Cardiac muscle cell (in vitro differentiated cells and primary cell): ENCODE data around the gene C10orf71. TPM values are rescaled to one million over a fixed set of nuclear protein-coding genes. Genes with fewer than 3 reads are reported as not detected.

Experiments used
- DNase-seq, 2 donors: peaks; one replicate each; pipeline versions ENCODE4 v3.0.0 to v3.0.0-alpha.2; 2010 to 2017; ENCODE audit warnings: low read depth in 1 of 2, low spot score in 1 of 2
- H3K27ac ChIP-seq: fragments of 200-600 bp; sonication (generic); 2 replicates; pipeline ENCODE4 v1.5.1; 2016
- H3K27me3 ChIP-seq: fragments of 200-600 bp; sonication (generic); 2 replicates; pipeline ENCODE4 v1.6.0; 2016; ENCODE audit warnings: control low read depth
- H3K36me3 ChIP-seq: fragments of 200-600 bp; sonication (generic); 2 replicates; pipeline ENCODE4 v1.5.1; 2016; ENCODE audit warnings: control low read depth
- H3K4me1 ChIP-seq: fragments of 200-600 bp; sonication (generic); 2 replicates; pipeline ENCODE4 v1.8.1; 2017; ENCODE audit warnings: low read depth, mild to moderate bottlenecking, mixed run types
- H3K4me3 ChIP-seq: fragments of 200-600 bp; sonication (generic); 2 replicates; pipeline ENCODE4 v1.5.1; 2016; ENCODE audit warnings: mild to moderate bottlenecking
- H3K9me3 ChIP-seq: fragments of 200-600 bp; sonication (generic); 2 replicates; pipeline ENCODE4 v1.5.1; 2017; ENCODE audit warnings: low read depth, mild to moderate bottlenecking, control low read depth
- polyA plus RNA-seq: library from polyadenylated mRNA; unstranded; fragments of >200 nt; fragmentation: Nextera tagmentation; extraction: Ambion mirVana; gene quantifications from 2 replicates; pipeline ENCODE4 v1.2.1, GENCODE V29; 2016
- total RNA-seq: library from RNA; depleted of rRNA; stranded (reverse); fragments of >200 nt; gene quantifications from 2 replicates; pipeline ENCODE4 v1.2.3, GENCODE V29; 2016
- TF ChIP-seq, protein P1 (sequence below): IDR thresholded peaks from 2 replicates; pipeline ENCODE4 v1.5.1; 2012; ENCODE audit warnings: low read depth, mild to moderate bottlenecking, low read length

Gene C10orf71
- total and polyA plus RNA-seq, 2 experiments from 2014 or later = 4.0 to 10.2 TPM

DNA sequence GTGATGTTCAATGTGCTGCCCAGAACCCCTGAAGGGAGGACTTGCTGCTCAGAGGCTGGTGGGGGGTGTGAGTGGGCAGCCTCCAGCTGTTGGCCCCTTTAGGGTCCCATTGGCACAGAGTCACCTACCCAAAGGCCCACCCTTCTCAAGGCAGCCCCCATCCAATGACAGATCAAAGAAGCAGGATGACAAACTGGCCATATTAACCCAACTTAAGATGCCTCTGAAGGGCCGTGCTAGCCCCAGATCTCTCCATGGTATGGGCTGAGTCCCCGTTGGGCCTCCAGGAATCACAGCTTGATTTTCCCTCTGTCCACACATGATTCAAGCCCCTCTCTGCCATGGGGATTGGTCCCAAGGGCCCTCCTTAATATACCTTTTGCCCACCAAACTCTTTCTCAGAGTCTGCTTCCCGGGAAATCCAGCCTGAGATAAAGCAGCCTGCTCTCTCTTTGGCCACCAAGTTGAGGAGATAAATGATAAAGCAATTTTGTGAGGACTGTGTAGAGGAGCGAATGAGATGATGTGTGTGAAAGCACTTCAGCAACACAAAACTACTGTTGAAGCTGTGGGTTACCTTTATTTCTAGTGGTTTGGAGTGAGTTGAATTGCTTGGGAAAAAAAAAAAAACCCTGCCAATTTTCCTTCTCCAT is 38.2 kb upstream of the C10orf71 start:
- H3K36me3 ChIP-seq = no peaks in the 10 kb centered on the region
- no peaks in the 10 kb centered on the region for H3K27me3 ChIP-seq
- H3K4me3 ChIP-seq = no peak overlapping the region
- H3K4me1 ChIP-seq = no peaks in the 10 kb centered on the region
- no peaks in the 10 kb centered on the region for H3K9me3 ChIP-seq
- H3K27ac ChIP-seq = no peak overlapping the region
- no peak for DNase-seq
- TF ChIP-seq, protein P1, sequence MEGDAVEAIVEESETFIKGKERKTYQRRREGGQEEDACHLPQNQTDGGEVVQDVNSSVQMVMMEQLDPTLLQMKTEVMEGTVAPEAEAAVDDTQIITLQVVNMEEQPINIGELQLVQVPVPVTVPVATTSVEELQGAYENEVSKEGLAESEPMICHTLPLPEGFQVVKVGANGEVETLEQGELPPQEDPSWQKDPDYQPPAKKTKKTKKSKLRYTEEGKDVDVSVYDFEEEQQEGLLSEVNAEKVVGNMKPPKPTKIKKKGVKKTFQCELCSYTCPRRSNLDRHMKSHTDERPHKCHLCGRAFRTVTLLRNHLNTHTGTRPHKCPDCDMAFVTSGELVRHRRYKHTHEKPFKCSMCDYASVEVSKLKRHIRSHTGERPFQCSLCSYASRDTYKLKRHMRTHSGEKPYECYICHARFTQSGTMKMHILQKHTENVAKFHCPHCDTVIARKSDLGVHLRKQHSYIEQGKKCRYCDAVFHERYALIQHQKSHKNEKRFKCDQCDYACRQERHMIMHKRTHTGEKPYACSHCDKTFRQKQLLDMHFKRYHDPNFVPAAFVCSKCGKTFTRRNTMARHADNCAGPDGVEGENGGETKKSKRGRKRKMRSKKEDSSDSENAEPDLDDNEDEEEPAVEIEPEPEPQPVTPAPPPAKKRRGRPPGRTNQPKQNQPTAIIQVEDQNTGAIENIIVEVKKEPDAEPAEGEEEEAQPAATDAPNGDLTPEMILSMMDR = no peak

DNA sequence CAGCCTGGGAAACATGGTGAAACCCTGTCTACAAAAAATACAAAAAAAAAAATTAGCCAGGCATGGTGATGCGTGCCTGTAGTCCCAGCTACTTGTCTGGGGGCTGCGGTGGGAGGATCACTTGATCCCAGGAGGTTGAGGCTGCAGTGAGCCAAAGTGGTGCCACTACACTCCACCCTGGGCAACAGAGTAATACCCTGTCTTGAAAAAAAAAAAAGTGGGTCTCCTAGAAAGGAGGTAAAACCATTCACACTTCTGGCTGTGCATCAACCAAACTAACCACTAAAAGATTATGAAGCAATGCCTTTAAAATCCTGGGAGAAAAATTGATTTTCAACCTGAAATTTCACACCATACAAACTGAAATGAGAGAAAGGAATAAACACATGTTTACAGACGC is 35.4 kb upstream of the C10orf71 start:
- no peaks in the 10 kb centered on the region for H3K4me1 ChIP-seq
- no peaks in the 10 kb centered on the region for H3K36me3 ChIP-seq
- no peak overlapping the region for H3K27ac ChIP-seq
- no peaks in the 10 kb centered on the region for H3K9me3 ChIP-seq
- H3K4me3 ChIP-seq = no peak overlapping the region
- DNase-seq = no peak
- TF ChIP-seq, protein P1 = no peak
- no peaks in the 10 kb centered on the region for H3K27me3 ChIP-seq

DNA sequence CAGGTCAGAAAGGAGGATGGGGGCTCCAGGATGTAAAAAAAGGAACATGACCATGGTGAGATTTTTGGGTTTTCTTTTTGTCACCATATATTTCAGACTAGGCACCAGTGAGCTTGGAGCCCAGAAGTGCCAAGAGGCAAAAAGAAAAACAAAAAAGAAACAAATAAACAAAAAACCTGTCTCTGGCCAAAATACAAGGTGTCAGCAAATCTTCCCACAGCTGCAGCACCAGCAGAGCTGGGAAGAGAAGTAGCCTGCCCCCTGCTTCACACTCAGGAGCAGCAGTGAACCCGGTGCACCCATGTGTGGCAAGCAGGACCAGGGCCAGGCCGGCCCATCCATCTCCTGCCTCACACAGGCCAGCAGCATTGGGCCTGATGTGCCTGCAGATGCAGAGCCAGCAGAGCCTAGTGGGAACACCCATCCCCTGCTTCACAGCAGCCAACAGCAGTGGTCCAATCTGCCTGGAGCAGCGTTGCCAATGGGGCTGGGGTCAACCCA is 34.7 kb upstream of the C10orf71 start:
- H3K4me3 ChIP-seq = no peak overlapping the region
- H3K36me3 ChIP-seq = no peaks in the 10 kb centered on the region
- H3K27ac ChIP-seq = no peak overlapping the region
- TF ChIP-seq, protein P1 = no peak
- no peaks in the 10 kb centered on the region for H3K27me3 ChIP-seq
- no peaks in the 10 kb centered on the region for H3K9me3 ChIP-seq
- H3K4me1 ChIP-seq = no peaks in the 10 kb centered on the region
- DNase-seq = no peak

DNA sequence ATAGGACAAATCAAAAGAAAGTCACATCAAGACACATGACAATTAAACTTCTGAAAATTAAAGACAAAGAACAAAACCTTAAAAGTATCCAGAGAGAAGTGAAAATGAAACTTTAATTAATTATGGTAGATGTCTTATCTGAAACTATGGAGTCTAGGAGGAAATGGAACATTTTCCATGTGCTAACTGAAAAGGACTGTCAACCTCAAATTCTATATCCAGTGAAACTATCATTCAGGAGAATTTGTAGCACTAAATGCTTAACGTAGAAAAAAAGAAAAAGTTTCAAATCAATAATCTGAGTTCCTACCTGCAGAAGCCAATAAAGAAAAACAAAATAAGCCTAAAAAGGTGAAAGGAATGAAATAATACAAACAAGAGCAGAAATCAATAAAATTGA is 33.1 kb upstream of the C10orf71 start:
- no peaks in the 10 kb centered on the region for H3K27me3 ChIP-seq
- H3K4me3 ChIP-seq = no peak overlapping the region
- no peak overlapping the region for H3K27ac ChIP-seq
- H3K4me1 ChIP-seq = peaks cover 4% of the 10 kb centered on the region
- H3K9me3 ChIP-seq = no peaks in the 10 kb centered on the region
- TF ChIP-seq, protein P1 = no peak
- no peak for DNase-seq
- H3K36me3 ChIP-seq = no peaks in the 10 kb centered on the region

DNA sequence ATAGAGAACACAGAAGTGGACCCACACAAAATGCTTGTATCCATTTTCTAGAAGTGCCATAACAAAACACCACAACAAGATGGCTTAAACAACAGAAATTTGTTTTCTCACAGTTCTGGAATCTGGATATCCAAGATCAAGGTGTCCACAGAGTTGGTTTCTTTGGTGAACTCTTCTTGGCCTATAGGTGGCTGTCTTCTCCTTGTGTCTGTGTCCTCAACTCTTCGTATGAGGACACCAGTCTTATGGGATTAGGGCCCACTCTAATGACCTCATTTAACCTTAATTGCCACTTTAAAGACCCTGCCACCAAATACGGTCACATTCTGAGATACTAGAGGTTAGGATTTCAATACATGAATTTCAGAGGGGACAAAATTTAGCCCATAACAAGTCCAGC is 30.8 kb upstream of the C10orf71 start:
- Histone ChIP-seq H3K27me3 (no peaks in the 10 kb centered on the region), H3K9me3 (no peaks in the 10 kb centered on the region), H3K36me3 (no peaks in the 10 kb centered on the region), H3K27ac (no peak overlapping the region), H3K4me1 (peaks cover 12% of the 10 kb centered on the region), H3K4me3 (no peak overlapping the region)
- TF ChIP-seq, protein P1 = no peak
- DNase-seq = no peak
